HepG2 (cell line): ENCODE measurements around the gene NDST1. TPM values are rescaled to one million over a fixed set of nuclear protein-coding genes. Genes with fewer than 3 reads are reported as not detected.

Source experiments
- ATAC-seq: fragments of 200-7000 bp; cut with Tn5 transposase; 3 replicates; pipeline ENCODE4 v1.9.1; 2020; ENCODE audit warnings: mild to moderate bottlenecking, moderate library complexity
- BruUV-seq: library from RNA; stranded (reverse); fragments of 400-500 nt; replicated peaks from 2 replicates; lab custom pipeline; 2021; lab: Mats Ljungman, UMichigan
- CTCF ChIA-PET: fragments of 300-600 bp; formaldehyde crosslinking; extraction: SDS; loops from one replicate; lab custom pipeline; 2021; ENCODE audit warnings: low total read pairs, inconsistent platforms, low intra/inter-chr PET ratio; lab: Yijun Ruan, JAX
- POLR2A ChIA-PET: fragments of 350-600 bp; sonication (Branson Sonifier 250); formaldehyde crosslinking; loops from one replicate; lab custom pipeline; 2020; ENCODE audit warnings: antibody characterized with exemption, inconsistent platforms; lab: Yijun Ruan, JAX
- DNase-seq: peaks from one replicate; pipeline ENCODE4 v3.0.0-alpha.2; 2015; ENCODE audit warnings: low spot score
- FAIRE-seq: peaks from 3 replicates; lab custom pipeline; 2011; peaks lifted over from hg19 to GRCh38; lab: Jason Lieb, UNC
- H2AFZ ChIP-seq: one replicate; pipeline ENCODE4 v1.6.1; 2011; ENCODE audit warnings: low read length, inconsistent platforms
- H3K27ac ChIP-seq: fragments of 300-600 bp; 3 replicates; pipeline ENCODE4 v1.8.0; 2011; ENCODE audit warnings: mixed run types, mild to moderate bottlenecking, mixed read lengths, low read length, inconsistent platforms; ENCODE audit not compliant: insufficient read depth; ENCODE audit errors: extremely low read length
- H3K27me3 ChIP-seq, 2 experiments: fragments of 200-600 bp in 1 of 2; 2 replicates in 1 of 2; 3 replicates in 1 of 2; pipeline versions ENCODE4 v1.6.0 to v1.8.0; 2011; ENCODE audit warnings: low read length in 2 of 2, mild to moderate bottlenecking in 2 of 2, moderate library complexity in 2 of 2, inconsistent platforms in 1 of 2; ENCODE audit not compliant: insufficient read depth in 2 of 2, control insufficient read depth in 1 of 2
- H3K36me3 ChIP-seq, 2 experiments: fragments of 200-600 bp in 1 of 2; replicated peaks in 1 of 2; 2 replicates in 1 of 2; 3 replicates in 1 of 2; pipeline versions ENCODE4 v1.5.1 to v1.8.0; 2011; ENCODE audit warnings: low read length in 2 of 2, inconsistent platforms in 1 of 2; ENCODE audit not compliant: insufficient read depth in 2 of 2, control insufficient read depth in 1 of 2
- H3K4me1 ChIP-seq: 2 replicates; pipeline ENCODE4 v1.5.1; 2012; ENCODE audit warnings: low read length, inconsistent platforms; ENCODE audit not compliant: insufficient read depth
- H3K4me2 ChIP-seq: 2 replicates; pipeline ENCODE4 v1.6.0; 2011; ENCODE audit warnings: low read depth, low read length, inconsistent platforms
- H3K4me3 ChIP-seq, 3 experiments: fragments of 200-600 bp in 1 of 3; sonication (generic), shearing (Covaris generic) in 1 of 3; replicated peaks in 1 of 3; 2 replicates each; pipeline ENCODE4 v1.5.1; 2011 to 2016; ENCODE audit warnings: low read length in 3 of 3, inconsistent platforms in 2 of 3, low read depth in 2 of 3, mild to moderate bottlenecking in 2 of 3, control low read depth in 1 of 3, mixed read lengths in 1 of 3; ENCODE audit not compliant: insufficient read depth in 1 of 3
- H3K79me2 ChIP-seq: one replicate; pipeline ENCODE4 v1.6.1; 2011; ENCODE audit warnings: low read length, inconsistent platforms; ENCODE audit not compliant: insufficient read depth
- H3K9ac ChIP-seq: 2 replicates; pipeline ENCODE4 v1.6.0; 2011; ENCODE audit warnings: mild to moderate bottlenecking, low read depth, low read length, inconsistent platforms; ENCODE audit not compliant: insufficient read depth
- H3K9me3 ChIP-seq: 2 replicates; pipeline ENCODE4 v1.5.1; 2012; ENCODE audit warnings: mild to moderate bottlenecking, low read length
- H4K20me1 ChIP-seq: 2 replicates; pipeline ENCODE4 v1.6.0; 2011; ENCODE audit warnings: inconsistent platforms, mild to moderate bottlenecking, low read length, moderate library complexity; ENCODE audit not compliant: insufficient read depth
- CBX2 ChIP-seq, 2 experiments: fragments of 200-600 bp in 1 of 2; sonication (generic); formaldehyde crosslinking in 1 of 2; IDR thresholded peaks; 2 replicates each; pipeline versions ENCODE4 v1.7.0 to v1.8.1; 2018 to 2022; ENCODE audit warnings: low read depth in 2 of 2, low read length in 1 of 2, mild to moderate bottlenecking in 1 of 2, missing genetic modification reagents in 1 of 2
- CHCHD3 ChIP-seq: sonication (generic); formaldehyde crosslinking; IDR thresholded peaks from 2 replicates; pipeline ENCODE4 v1.8.0; 2022; ENCODE audit warnings: mild to moderate bottlenecking, missing genetic modification reagents, moderate library complexity
- HNRNPL ChIP-seq: fragments of 200-400 bp; formaldehyde crosslinking; IDR thresholded peaks from 2 replicates; pipeline ENCODE4 v1.6.1; 2017; ENCODE audit warnings: mild to moderate bottlenecking, low read depth, low read length
- JDP2 ChIP-seq: sonication (generic); formaldehyde crosslinking; IDR thresholded peaks from 2 replicates; pipeline ENCODE4 v1.8.1; 2022; ENCODE audit warnings: missing genetic modification reagents, borderline replicate concordance
- KLF16 ChIP-seq, 2 experiments: sonication (generic) in 1 of 2; formaldehyde crosslinking in 1 of 2; IDR thresholded peaks; 2 replicates each; pipeline versions ENCODE4 v1.6.1 to v1.8.0; 2016 to 2023; ENCODE audit warnings: missing genetic modification reagents in 2 of 2, missing compliant biosample characterization in 1 of 2
- MIER2 ChIP-seq: IDR thresholded peaks from 2 replicates; pipeline ENCODE4 v1.6.1; 2016; ENCODE audit warnings: missing biosample characterization, missing genetic modification reagents
- SMAD9 ChIP-seq: sonication (generic); formaldehyde crosslinking; IDR thresholded peaks from 2 replicates; pipeline ENCODE4 v1.5.1; 2020; ENCODE audit warnings: mild to moderate bottlenecking, missing genetic modification reagents
- SRSF9 ChIP-seq: fragments of 200-400 bp; formaldehyde crosslinking; IDR thresholded peaks from 2 replicates; pipeline ENCODE4 v1.6.1; 2018; ENCODE audit warnings: borderline replicate concordance, mild to moderate bottlenecking, low read depth, low read length; ENCODE audit not compliant: insufficient read depth, poor library complexity, severe bottlenecking
- ZNF563 ChIP-seq: sonication (generic); formaldehyde crosslinking; IDR thresholded peaks from 2 replicates; pipeline ENCODE4 v1.8.0; 2022; ENCODE audit warnings: mild to moderate bottlenecking, moderate library complexity, missing genetic modification reagents
- ZNF780A ChIP-seq: sonication (generic); formaldehyde crosslinking; IDR thresholded peaks from 2 replicates; pipeline ENCODE4 v1.8.0; 2022; ENCODE audit warnings: mild to moderate bottlenecking, missing genetic modification reagents, moderate library complexity
- ZNF891 ChIP-seq: sonication (generic); formaldehyde crosslinking; IDR thresholded peaks from 2 replicates; pipeline ENCODE4 v1.5.0; 2020; ENCODE audit warnings: mild to moderate bottlenecking, missing genetic modification reagents
- ZSCAN22 ChIP-seq: sonication (generic); formaldehyde crosslinking; IDR thresholded peaks from 2 replicates; pipeline ENCODE4 v1.4.0; 2020; ENCODE audit warnings: mild to moderate bottlenecking, missing genetic modification reagents
- ZSCAN31 ChIP-seq: sonication (generic); formaldehyde crosslinking; IDR thresholded peaks from 2 replicates; pipeline ENCODE4 v1.5.0; 2020; ENCODE audit warnings: low read depth, mild to moderate bottlenecking, missing genetic modification reagents
- WGBS: methylation state at CpG from one replicate; pipeline ENCODE4 v1.1.6; 2017; ENCODE audit warnings: low lambda C conversion rate; 5-methylcytosine and 5-hydroxymethylcytosine counted together
- in situ Hi-C: cut with HindIII; loops from 2 replicates; pipeline ENCODE4 v1.10.0; 2017; ENCODE audit warnings: low pct_unique_long_range_greater_than_20kb; ENCODE audit not compliant: extremely low pct_ligation_motif_present
- intact Hi-C: fragments of 100-400 bp; cut with micrococcal nuclease; formaldehyde crosslinking; loops from one replicate; pipeline ENCODE4 v1.10.0; 2022; ENCODE audit not compliant: unreplicated experiment
- polyA plus RNA-seq, 8 experiments: library from polyadenylated mRNA; depleted of rRNA in 3 of 8; stranded (reverse) in 7 of 8; unstranded in 1 of 8; fragments of >200 nt; fragmentation: Illumina TruSeq in 4 of 8; extraction: Trizol in 4 of 8; gene quantifications; 2 replicates each; pipeline versions ENCODE4 v1.2.1 to v1.2.3, GENCODE V29; 2011 to 2016; ENCODE audit warnings: low read depth in 4 of 8, missing spikeins in 1 of 8, mixed read lengths in 1 of 8; ENCODE audit not compliant: insufficient read depth in 1 of 8
- total RNA-seq, 5 experiments: library from RNA; depleted of rRNA; stranded (reverse); fragments of >200 nt; fragmentation: Illumina TruSeq; extraction: Trizol; gene quantifications; 2 replicates each; pipeline ENCODE4 v1.2.3, GENCODE V29; 2016; ENCODE audit warnings: low read depth in 1 of 5
- TF ChIP-seq, protein P1 (sequence below): sonication (generic); formaldehyde crosslinking; IDR thresholded peaks from 2 replicates; pipeline ENCODE4 v1.5.0; 2020; ENCODE audit warnings: mild to moderate bottlenecking, missing genetic modification reagents, borderline replicate concordance
- TF ChIP-seq, protein P2 (sequence below): sonication (generic); formaldehyde crosslinking; IDR thresholded peaks from 2 replicates; pipeline ENCODE4 v1.8.0; 2022; ENCODE audit warnings: low read depth, missing genetic modification reagents
- TF ChIP-seq, protein P3 (sequence below): sonication (generic); formaldehyde crosslinking; IDR thresholded peaks from 2 replicates; pipeline ENCODE4 v1.4.0; 2020; ENCODE audit warnings: missing genetic modification reagents

Gene NDST1
- total and polyA plus RNA-seq, 2 of the 13 experiments (the other 11 are each of a cell fraction or from before 2014, with no cell fraction given) = 23.8 to 26.2 TPM

DNA sequence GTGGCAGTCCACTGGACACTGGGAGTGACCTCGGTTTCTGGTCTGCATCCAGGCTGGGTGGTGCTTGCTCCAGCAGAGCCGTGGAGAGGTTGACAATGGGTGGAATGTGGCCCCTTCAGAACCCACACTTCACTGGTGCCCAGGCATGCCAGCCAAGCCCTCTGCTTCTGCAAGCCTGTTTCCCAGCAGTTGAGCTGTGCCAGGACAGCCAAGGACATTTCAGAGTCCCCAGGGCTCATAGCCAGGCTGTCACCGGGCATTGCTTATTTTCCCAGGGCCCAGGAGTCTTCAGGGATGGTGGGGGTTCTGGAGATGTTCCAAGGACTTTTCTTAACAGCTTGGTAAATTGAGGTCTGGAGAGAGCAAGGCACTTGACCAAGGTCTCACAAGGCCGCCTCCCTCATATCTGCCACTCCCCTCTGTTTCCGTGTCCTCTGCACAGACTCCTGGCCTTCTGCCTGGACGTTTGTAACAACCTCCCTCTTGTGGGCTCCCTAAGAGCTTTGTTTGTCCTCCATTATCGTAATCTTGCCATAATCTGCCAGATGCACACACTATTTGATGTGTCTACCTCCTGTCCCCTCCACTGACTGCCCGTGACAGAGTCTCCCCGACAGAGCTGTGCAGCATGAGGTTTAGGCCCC, 3.8 kb upstream of the NDST1 start:
- intact Hi-C loops (loop anchor here (5.0 kb wide), 1 partner anchor 38 kb away; no protein-coding TSS in a partner anchor), in situ Hi-C loops (no loop called here)
- H4K20me1 ChIP-seq = peaks cover 48% of the 10 kb centered on the region
- POLR2A ChIA-PET = interaction anchor here (1.1 to 2.0 kb wide), 4 partner anchors 14 to 254 kb away, joined by 3 to 11 read pairs (median 4); no protein-coding TSS in a partner anchor
- CTCF ChIA-PET = interaction anchor here (1.0 kb wide), 1 partner anchor 41 kb away, joined by 4 read pairs; no protein-coding TSS in a partner anchor
- FAIRE-seq (peak; percentile 73), DNase-seq (peak; percentile 67), ATAC-seq (peak; percentile 42)
- H3K9me3 ChIP-seq = no peaks in the 10 kb centered on the region
- peak overlapping the region; percentile 12 for H3K27ac ChIP-seq
- H3K27me3 ChIP-seq = no peaks in the 10 kb centered on the region
- H3K9ac ChIP-seq = no peak overlapping the region
- no peak overlapping the region for H3K4me2 ChIP-seq
- peaks cover 2 to 15% of the 10 kb centered on the region in 2 experiments; a peak in 3 of 5 replicates for H3K36me3 ChIP-seq
- H3K4me3 ChIP-seq = no peak overlapping the region
- peaks cover 92% of the 10 kb centered on the region for H3K79me2 ChIP-seq
- H3K4me1 ChIP-seq = peaks cover 99% of the 10 kb centered on the region
- 38% methylated on average over 9 of the region's 9 CpGs for WGBS
- no peak overlapping the region for H2AFZ ChIP-seq
- BruUV-seq = no TSS peak
- TF ChIP-seq, protein P1, sequence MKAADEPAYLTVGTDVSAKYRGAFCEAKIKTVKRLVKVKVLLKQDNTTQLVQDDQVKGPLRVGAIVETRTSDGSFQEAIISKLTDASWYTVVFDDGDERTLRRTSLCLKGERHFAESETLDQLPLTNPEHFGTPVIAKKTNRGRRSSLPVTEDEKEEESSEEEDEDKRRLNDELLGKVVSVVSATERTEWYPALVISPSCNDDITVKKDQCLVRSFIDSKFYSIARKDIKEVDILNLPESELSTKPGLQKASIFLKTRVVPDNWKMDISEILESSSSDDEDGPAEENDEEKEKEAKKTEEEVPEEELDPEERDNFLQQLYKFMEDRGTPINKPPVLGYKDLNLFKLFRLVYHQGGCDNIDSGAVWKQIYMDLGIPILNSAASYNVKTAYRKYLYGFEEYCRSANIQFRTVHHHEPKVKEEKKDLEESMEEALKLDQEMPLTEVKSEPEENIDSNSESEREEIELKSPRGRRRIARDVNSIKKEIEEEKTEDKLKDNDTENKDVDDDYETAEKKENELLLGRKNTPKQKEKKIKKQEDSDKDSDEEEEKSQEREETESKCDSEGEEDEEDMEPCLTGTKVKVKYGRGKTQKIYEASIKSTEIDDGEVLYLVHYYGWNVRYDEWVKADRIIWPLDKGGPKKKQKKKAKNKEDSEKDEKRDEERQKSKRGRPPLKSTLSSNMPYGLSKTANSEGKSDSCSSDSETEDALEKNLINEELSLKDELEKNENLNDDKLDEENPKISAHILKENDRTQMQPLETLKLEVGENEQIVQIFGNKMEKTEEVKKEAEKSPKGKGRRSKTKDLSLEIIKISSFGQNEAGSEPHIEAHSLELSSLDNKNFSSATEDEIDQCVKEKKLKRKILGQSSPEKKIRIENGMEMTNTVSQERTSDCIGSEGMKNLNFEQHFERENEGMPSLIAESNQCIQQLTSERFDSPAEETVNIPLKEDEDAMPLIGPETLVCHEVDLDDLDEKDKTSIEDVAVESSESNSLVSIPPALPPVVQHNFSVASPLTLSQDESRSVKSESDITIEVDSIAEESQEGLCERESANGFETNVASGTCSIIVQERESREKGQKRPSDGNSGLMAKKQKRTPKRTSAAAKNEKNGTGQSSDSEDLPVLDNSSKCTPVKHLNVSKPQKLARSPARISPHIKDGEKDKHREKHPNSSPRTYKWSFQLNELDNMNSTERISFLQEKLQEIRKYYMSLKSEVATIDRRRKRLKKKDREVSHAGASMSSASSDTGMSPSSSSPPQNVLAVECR (CRISPR knock-in tag) = no peak
- TF ChIP-seq HNRNPL (peak; percentile 66; the same call in 1 of the 2 replicates), ZNF891 (CRISPR knock-in tag) (no peak), CBX2 (IDR thresholded peaks at IDR 0.05; ENCODE audit: low read depth, low read length) (no peak), CBX2 (CRISPR knock-in tag; IDR thresholded peaks at IDR 0.05; ENCODE audit: low read depth) (no peak), ZNF563 (CRISPR knock-in tag) (no peak), ZSCAN22 (CRISPR knock-in tag) (no peak), SRSF9 (no peak), CHCHD3 (CRISPR knock-in tag) (no peak), MIER2 (CRISPR knock-in tag) (no peak), KLF16 (CRISPR knock-in tag; IDR thresholded peaks at IDR 0.05) (0 out of 4 replicates have a peak, but pooled peaks of 1 of the 2 experiments have one; percentile 18), ZNF780A (no peak), JDP2 (CRISPR knock-in tag) (no peak), ZSCAN31 (CRISPR knock-in tag) (0 out of 2 replicates have a peak, but pooled peaks have one; percentile 16), SMAD9 (CRISPR knock-in tag) (no peak)
- TF ChIP-seq, protein P2, sequence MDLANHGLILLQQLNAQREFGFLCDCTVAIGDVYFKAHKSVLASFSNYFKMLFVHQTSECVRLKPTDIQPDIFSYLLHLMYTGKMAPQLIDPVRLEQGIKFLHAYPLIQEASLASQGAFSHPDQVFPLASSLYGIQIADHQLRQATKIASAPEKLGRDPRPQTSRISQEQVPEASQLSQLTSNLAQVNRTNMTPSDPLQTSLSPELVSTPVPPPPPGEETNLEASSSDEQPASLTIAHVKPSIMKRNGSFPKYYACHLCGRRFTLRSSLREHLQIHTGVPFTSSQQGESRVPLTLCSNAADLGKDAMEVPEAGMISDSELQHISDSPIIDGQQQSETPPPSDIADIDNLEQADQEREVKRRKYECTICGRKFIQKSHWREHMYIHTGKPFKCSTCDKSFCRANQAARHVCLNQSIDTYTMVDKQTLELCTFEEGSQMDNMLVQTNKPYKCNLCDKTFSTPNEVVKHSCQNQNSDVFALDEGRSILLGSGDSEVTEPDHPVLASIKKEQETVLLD = no peak
- TF ChIP-seq, protein P3, sequence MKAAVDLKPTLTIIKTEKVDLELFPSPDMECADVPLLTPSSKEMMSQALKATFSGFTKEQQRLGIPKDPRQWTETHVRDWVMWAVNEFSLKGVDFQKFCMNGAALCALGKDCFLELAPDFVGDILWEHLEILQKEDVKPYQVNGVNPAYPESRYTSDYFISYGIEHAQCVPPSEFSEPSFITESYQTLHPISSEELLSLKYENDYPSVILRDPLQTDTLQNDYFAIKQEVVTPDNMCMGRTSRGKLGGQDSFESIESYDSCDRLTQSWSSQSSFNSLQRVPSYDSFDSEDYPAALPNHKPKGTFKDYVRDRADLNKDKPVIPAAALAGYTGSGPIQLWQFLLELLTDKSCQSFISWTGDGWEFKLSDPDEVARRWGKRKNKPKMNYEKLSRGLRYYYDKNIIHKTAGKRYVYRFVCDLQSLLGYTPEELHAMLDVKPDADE (CRISPR knock-in tag) = no peak
